HG03039 (cell line): ENCODE measurements around the gene CHRNG.

Experiments
- ATAC-seq: cut with Tn5 transposase; IDR thresholded peaks from one replicate; pipeline ENCODE4 v1.9.1; 2021; ENCODE audit warnings: mild to moderate bottlenecking, moderate library complexity; ENCODE audit not compliant: unreplicated experiment

The CHRNG gene

GRCh38 chr2:232505856-232506255, 33.6 kb upstream of the CHRNG start:
- no peak for ATAC-seq

GRCh38 chr2:232506709-232507108, 32.8 kb upstream of the CHRNG start:
- no peak for ATAC-seq

GRCh38 chr2:232508251-232508650, 31.2 kb upstream of the CHRNG start:
- no peak for ATAC-seq

- ATAC-seq = no peak
These were observed 28.1 kb upstream of the CHRNG start for GRCh38 chr2:232511336-232511890.

- no peak for ATAC-seq
These were observed 26.9 kb upstream of the CHRNG start for GRCh38 chr2:232512602-232513001.

- no peak for ATAC-seq
These were observed 26.1 kb upstream of the CHRNG start for GRCh38 chr2:232513353-232513752.

- ATAC-seq = no peak
These were observed 23.9 kb upstream of the CHRNG start for GRCh38 chr2:232515639-232516038.

GRCh38 chr2:232516551-232516950, 22.9 kb upstream of the CHRNG start:
- ATAC-seq = no peak

- no peak for ATAC-seq
These were observed 20.6 kb upstream of the CHRNG start for GRCh38 chr2:232518844-232519243.

- ATAC-seq = no peak
These were observed 19.7 kb upstream of the CHRNG start, which contains the start of gene PRSS56 for GRCh38 chr2:232519581-232520438. Gene PRSS56 (plus strand): TSS chr2:232520388. CDS start chr2:232520599, 211 bp downstream.

- ATAC-seq = no peak
These were observed 19.0 kb upstream of the CHRNG start for GRCh38 chr2:232520489-232520888.

GRCh38 chr2:232521098-232521497, 18.4 kb upstream of the CHRNG start:
- ATAC-seq = no peak

- ATAC-seq = no peak
These were observed 17.4 kb upstream of the CHRNG start for GRCh38 chr2:232521959-232522622.

GRCh38 chr2:232522623-232523401, 16.7 kb upstream of the CHRNG start:
- ATAC-seq = no peak

GRCh38 chr2:232523402-232523681, 16.1 kb upstream of the CHRNG start:
- no peak for ATAC-seq

- ATAC-seq = no peak
These were observed 15.6 kb upstream of the CHRNG start for GRCh38 chr2:232523682-232524597.

GRCh38 chr2:232524771-232525170, 14.7 kb upstream of the CHRNG start:
- no peak for ATAC-seq

GRCh38 chr2:232525199-232525598, 14.3 kb upstream of the CHRNG start:
- ATAC-seq = no peak

- ATAC-seq = no peak
These were observed 13.6 kb upstream of the CHRNG start, which contains the start of gene CHRND for GRCh38 chr2:232525791-232526371. Gene CHRND (plus strand): TSS chr2:232526160. CDS start chr2:232526216, 56 bp downstream.
